ENCODE results near the gene ARHGAP26.
A peak's percentile ranks its signal among the peaks of the same experiment; 100 is the strongest.

ARHGAP26 gene

GRCh38 chr5:143126174-143127019 is 356.2 kb downstream of the ARHGAP26 start:
- no peak for TF ChIP-seq CTCF (IDR thresholded peaks at IDR 0.05; ENCODE audit: low read depth, low read length, missing control alignments)
- no peak overlapping the region for H3K4me3 ChIP-seq (replicated peaks; ENCODE audit: low read depth, low read length)
- DNase-seq (ENCODE audit: extremely low read depth, low read depth), result no peak

- no peak for TF ChIP-seq CTCF (IDR thresholded peaks at IDR 0.05; ENCODE audit: low read depth, low read length, missing control alignments)
- DNase-seq (ENCODE audit: extremely low read depth, low read depth), result peak; percentile 16
- no peak overlapping the region for H3K4me3 ChIP-seq (replicated peaks; ENCODE audit: low read depth, low read length)
Measured at GRCh38 chr5:143128412-143129071, 358.4 kb downstream of the ARHGAP26 start.

GRCh38 chr5:143129203-143129602 is 359.0 kb downstream of the ARHGAP26 start:
- DNase-seq (ENCODE audit: extremely low read depth, low read depth), result no peak
- no peak for TF ChIP-seq CTCF (IDR thresholded peaks at IDR 0.05; ENCODE audit: low read depth, low read length, missing control alignments)
- H3K4me3 ChIP-seq (replicated peaks; ENCODE audit: low read depth, low read length), result no peak overlapping the region

GRCh38 chr5:143129910-143130612 is 359.9 kb downstream of the ARHGAP26 start:
- no peak for DNase-seq (ENCODE audit: extremely low read depth, low read depth)
- no peak for TF ChIP-seq CTCF (IDR thresholded peaks at IDR 0.05; ENCODE audit: low read depth, low read length, missing control alignments)
- no peak overlapping the region for H3K4me3 ChIP-seq (replicated peaks; ENCODE audit: low read depth, low read length)

GRCh38 chr5:143130613-143131305 is 360.6 kb downstream of the ARHGAP26 start:
- no peak overlapping the region for H3K4me3 ChIP-seq (replicated peaks; ENCODE audit: low read depth, low read length)
- no peak for TF ChIP-seq CTCF (IDR thresholded peaks at IDR 0.05; ENCODE audit: low read depth, low read length, missing control alignments)
- DNase-seq (ENCODE audit: extremely low read depth, low read depth), result no peak

GRCh38 chr5:143131972-143132371 is 361.8 kb downstream of the ARHGAP26 start:
- no peak for TF ChIP-seq CTCF (IDR thresholded peaks at IDR 0.05; ENCODE audit: low read depth, low read length, missing control alignments)
- no peak for DNase-seq (ENCODE audit: extremely low read depth, low read depth)
- H3K4me3 ChIP-seq (replicated peaks; ENCODE audit: low read depth, low read length), result no peak overlapping the region

Data from HFF-Myc (cell line).